Suppressor macrophage treated with lipopolysaccharide for 4 hours (primary cell): ENCODE data around the gene STRIP2.
"Not testable (repeated sequence)": the region's sequence is repeated elsewhere in the genome, so short reads cannot be mapped to it uniquely, and the experiment has no call there.

Experiments
- DNase-seq: peaks from one replicate; pipeline ENCODE4 v3.0.0-alpha.2; 2020

STRIP2 gene, protein sequence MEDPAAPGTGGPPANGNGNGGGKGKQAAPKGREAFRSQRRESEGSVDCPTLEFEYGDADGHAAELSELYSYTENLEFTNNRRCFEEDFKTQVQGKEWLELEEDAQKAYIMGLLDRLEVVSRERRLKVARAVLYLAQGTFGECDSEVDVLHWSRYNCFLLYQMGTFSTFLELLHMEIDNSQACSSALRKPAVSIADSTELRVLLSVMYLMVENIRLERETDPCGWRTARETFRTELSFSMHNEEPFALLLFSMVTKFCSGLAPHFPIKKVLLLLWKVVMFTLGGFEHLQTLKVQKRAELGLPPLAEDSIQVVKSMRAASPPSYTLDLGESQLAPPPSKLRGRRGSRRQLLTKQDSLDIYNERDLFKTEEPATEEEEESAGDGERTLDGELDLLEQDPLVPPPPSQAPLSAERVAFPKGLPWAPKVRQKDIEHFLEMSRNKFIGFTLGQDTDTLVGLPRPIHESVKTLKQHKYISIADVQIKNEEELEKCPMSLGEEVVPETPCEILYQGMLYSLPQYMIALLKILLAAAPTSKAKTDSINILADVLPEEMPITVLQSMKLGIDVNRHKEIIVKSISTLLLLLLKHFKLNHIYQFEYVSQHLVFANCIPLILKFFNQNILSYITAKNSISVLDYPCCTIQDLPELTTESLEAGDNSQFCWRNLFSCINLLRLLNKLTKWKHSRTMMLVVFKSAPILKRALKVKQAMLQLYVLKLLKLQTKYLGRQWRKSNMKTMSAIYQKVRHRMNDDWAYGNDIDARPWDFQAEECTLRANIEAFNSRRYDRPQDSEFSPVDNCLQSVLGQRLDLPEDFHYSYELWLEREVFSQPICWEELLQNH

DNA sequence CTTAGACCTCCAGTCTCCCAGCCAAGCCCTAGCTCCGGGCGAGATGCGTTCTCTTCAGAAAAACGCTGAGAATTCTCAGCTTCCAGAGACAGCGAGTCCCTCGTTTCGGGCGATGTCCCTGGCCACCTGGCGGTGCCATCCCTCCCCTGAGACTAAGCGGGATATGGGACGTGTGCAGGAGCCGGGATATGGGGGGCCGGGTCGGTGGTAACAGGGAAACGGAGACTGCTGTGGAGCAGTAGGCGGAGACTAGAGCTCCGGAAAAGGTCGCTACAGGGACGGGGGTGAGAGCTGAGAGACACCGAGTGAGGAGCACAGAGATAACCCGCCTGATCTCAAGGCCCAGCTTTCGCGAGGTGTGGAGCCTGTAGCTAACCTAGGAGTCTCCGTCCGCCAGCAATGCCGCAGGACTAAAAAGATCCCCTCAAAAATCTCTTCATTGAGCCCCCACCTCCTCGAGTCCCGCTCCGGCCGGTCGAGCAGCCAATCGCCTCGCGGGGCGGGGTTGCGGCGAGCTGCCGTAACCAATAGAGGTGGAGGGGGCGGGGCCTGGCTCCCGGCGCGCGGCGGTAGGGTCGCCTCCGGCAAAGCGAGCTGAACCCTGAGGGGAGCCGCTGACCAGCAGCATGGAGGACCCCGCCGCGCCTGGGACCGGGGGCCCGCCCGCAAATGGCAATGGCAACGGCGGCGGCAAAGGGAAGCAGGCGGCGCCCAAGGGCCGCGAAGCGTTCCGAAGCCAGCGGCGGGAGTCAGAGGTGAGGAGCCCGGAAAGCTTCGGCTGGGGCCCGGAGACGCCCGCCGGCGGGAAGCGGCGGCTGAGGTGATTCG lies at the start of gene STRIP2:
Gene STRIP2 (plus strand): TSS at position 586 of the 828 bp plus-strand sequence. CDS start 41 bp downstream, at position 627.
- peak; percentile 90 for DNase-seq

DNA sequence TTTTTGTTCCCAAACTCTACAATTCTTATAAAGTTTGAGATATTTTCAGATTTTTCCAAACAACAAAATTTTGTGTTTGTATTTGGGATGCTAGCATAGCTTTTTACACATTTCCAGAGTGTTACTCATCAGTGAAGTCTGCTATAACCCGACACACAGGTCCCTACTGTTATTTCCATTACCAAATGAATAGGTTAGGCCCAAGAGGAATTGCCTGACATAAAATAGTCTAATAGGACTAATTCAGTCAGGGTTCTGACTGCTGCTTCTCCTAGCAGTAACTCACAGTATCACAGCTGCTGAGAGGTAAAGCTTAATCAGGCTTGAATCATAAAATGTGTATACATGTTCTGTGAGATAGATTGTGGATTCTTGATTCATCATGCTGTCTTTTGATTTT lies 49.1 kb upstream of the STRIP2 start:
- DNase-seq: no peak

DNA sequence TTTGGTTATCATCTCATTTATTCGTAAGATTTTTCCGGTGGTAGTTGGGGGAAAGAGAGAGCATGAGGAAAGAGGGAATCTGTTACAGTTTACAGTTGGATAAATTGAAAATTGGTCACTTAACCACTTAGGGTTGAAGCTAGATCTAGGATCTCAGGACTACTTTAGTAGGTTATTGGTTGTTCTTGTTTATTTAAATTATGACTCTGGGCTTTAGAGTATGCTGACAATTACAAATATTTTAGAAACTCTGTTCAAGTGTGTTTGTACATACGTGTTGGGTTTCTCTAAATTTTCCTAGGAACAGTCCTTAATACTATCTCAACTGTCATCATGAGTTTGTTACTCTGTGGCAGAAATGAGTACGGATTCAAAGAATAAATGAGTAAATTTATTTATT lies 48.6 kb upstream of the STRIP2 start:
- DNase-seq: no peak

DNA sequence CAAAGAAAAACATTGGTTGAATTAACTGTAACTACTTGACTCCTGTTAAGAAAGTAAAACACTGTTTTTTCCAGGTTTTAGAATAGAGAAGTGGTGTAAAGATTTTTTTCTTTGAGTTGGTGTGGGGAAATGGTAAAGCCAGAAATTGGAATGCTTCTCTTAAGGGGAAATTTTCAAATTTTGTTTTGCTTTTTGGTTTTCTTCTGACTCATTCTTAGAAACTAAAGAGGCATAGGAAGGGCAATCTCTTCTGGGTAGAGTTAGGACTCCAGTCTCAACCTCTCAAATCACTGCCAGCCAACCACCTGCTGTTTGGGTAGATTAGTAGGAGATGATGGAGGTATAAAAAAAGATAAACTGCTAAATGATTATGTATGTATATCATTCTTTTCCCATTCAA lies 47.7 kb upstream of the STRIP2 start:
- DNase-seq: peak; percentile 45

DNA sequence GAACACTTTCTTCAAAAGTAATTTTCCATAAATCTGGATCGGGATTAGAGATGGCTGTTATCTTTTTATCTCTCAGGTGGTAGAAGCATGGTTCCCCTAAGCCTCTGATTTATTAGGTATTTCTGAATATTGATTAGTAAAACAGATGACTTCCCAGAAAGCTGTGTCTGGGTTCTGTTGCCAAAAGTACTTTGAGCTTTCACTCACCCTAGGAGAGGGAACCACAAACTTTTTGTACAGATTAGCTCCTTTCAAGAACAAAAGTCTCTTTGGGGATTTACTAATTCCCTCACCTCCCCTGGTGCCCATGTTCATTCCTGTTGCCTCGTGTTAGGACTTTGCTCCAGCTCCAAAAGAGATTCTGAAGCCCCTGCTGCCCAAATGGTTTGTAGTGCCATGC lies 46.7 kb upstream of the STRIP2 start:
- DNase-seq: no peak

DNA sequence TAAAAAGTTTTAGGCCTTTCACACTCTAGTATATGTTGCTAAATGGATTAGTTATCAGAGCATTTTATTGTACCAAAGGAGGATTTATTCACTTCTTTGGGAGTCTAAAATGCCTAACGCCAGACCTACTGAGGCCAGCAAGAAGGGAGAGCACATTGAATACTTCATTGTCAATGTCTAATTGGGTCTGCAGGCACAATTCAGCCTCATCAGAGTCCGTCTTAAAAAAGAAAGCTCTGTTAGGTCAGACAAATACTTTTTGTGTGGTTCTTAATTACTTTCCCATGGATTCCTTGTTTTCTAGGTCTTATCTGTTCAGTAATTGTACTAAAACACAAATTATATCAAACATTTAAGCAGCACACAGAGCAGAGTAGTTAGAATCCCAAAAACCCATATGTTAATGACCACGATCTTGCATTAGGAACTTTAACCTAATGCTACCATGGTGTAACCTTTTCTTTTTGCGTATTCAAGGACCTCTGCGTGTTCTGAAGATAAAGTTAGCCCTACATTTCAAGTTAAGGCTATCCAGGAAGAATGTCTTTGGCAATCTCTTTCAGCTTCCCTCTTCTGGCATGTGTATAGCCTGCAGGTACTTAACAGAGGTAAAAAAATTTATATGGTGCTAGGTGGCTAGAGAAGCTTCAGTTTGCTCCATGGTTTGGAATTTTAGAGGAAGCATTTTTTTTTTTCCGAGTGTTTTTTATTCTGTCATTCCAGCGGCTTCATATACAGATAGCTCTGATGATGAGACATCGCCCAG lies 45.7 kb upstream of the STRIP2 start:
- no peak for DNase-seq

DNA sequence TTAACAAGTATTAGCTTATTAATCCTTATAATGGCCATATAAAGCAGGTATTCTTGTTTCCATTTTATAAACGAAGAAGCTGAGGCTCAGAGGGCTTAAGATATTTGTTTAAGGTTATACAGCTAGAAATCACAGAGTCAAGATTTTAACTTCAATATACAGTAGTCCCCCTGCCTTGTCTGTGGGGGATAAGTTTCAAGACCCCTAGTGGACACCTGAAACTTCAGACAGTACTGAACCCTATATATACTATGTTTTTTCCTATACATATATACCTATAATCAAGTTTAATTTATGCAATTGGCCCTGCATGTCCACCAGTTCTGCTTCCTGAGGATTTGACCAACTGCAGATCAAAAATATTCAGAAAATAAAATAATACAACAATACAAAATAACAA lies 44.4 kb upstream of the STRIP2 start:
- no peak for DNase-seq

DNA sequence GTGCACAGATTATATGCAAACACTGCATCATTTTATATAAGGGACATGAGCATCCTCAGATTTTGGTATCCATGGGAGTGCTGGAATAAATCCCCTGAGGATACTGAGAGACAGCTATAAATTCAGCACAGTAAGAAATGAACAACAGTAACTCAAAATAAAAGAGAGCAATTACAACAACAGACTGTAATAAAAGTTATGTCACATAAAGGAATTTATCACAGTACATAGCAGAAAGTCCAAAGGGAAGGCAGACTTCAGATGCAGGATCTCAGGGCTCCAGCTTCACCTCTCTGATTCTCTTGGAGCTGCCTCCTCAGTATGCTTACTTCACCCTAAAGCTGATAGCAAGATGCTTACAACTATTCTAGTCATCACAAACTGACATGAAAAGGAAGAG lies 43.9 kb upstream of the STRIP2 start:
- DNase-seq: no peak

DNA sequence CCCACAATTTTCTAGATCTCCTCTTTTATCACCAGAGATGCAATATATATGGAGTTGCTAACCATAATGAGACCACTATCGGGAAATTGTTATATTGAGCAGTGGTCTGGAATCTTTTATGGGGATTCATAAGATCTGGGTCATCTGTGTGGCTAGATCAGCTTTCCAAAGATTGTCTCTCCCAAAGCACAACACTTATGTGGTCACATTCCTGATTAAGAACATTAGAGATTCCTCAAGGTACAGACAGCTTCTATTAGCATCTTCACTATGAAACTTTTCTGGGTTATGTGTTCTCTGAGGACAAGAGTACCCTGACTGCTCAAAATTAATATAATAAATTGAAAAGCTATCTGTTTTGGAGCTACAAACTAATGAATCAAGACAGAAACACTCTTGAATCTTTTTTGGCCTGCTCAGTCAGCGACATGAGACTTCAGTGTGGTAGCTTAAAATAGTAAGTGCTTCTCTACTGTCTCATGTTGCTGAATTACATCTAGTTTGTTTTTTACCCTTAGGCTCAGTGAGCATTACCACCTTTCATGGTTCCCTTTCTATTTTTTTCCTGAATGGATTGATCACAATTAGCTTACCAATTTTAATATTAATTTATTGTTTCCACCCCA lies 42.6 kb upstream of the STRIP2 start:
- DNase-seq: no peak

DNA sequence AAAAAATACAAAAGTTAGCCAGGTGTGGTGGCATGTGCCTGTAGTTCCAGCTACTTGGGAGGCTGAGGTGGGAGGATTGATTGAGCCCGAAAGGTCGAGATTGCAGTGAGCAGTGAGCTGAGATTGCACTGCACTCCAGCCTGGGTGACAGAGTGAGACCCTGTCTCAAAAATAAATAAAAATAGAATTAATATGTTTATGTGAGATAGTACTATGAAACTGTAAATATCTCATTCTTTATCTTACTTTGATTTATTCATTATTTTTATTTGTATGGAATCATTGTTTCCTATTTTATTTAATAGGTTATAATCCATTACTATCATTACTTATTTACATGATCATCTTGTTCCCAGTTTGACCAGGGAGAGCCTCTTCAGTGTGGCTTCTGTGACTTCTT lies 41.0 kb upstream of the STRIP2 start:
- no peak for DNase-seq

DNA sequence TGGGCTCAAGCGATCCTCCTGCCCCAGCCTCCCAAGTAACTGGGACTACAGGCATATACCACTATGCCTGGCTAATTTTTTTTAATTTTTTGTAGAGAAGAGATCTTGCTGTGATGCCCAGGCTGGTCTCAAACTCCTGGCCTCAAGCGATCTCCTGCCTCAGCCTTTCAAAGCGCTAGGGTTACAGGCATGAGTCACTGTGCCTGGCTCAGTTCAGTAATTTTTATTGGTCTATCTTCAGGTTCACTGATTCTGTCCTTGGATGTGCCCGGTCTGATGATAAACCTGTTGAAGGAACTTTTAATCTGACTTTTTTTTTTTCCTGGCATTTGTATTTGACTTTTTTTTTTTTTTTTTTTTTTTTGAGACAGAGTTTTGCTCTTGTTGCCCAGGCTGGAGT lies 40.1 kb upstream of the STRIP2 start:
- DNase-seq: no peak

DNA sequence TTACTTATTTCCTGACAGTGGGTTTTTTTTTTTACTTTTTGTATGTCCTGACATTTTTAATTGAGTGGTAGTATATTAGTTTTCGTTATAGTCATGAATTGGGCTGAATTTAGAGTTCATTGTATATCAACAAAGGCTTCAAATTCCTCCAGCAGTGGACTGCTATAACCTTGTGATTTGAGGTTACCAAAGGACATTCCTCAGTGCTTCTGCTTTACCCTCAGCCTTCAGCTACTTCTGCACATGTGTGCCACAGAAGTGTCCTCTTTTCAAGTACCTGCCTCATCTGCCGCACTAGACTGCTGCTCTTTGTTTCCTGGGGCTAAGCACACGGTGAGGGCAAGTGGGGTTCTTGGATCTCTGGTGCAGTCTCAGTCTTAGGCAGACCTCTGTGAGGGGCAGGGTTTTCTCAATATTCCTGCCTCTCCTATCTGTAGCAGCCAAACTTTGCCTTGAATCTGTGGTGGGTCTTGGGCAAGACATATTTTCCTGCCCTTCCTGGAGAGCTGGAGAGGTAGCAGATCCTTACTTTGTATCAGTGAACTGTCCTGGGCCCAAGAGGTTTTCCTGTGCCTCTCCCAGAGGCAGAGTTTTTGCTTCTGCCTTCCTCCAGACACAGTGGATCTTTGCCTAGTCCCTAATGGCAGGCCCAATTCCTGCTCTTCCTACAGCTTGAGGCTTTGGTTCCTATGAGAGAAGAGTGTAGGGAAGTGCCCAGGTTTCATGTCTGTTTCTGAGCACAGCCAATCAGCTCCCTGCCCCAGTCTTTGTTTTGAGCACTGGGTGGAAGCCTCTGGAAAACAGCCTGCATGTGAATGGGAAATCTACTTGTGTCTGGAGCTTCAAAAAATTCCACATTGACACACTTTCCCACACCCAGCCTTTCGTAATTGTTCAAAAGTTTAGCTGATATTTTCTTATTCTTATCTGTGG lies 39.0 kb upstream of the STRIP2 start:
- DNase-seq: no peak

DNA sequence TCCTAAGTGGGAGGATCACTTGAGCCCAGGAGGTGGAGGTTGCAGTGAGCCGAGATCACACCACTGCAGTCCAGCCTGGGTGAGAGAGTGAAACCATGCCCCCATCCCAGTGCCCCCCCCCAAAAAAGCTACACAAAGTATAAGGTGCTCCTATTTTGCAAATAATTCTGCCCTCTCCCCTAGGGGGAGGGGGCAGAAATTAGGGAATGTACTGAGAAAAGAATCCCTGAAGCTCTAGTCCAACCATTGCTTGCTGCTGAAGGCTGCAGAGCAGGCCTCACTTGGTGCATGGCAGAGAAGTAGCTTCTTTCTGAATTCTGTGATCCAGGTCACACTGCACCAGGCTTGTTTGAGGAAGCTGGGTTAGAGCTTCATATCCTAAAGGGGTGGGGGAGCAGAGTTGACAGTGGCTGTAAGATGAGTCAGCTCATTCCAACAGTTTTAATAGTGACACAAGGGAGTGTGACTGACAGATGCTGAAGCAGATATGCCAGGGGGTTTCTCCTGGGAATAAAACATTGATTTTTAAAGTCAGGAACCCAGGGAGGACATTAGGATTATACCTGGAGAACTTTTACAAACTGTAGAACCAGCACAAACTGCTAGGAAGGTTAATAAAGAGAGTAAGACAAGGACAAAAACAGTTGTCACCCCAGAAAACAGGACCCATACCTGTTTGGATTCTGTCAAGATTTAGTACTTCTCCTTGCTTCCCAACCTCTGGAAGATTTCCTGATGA lies 32.8 kb upstream of the STRIP2 start:
- DNase-seq: peak; percentile 65

DNA sequence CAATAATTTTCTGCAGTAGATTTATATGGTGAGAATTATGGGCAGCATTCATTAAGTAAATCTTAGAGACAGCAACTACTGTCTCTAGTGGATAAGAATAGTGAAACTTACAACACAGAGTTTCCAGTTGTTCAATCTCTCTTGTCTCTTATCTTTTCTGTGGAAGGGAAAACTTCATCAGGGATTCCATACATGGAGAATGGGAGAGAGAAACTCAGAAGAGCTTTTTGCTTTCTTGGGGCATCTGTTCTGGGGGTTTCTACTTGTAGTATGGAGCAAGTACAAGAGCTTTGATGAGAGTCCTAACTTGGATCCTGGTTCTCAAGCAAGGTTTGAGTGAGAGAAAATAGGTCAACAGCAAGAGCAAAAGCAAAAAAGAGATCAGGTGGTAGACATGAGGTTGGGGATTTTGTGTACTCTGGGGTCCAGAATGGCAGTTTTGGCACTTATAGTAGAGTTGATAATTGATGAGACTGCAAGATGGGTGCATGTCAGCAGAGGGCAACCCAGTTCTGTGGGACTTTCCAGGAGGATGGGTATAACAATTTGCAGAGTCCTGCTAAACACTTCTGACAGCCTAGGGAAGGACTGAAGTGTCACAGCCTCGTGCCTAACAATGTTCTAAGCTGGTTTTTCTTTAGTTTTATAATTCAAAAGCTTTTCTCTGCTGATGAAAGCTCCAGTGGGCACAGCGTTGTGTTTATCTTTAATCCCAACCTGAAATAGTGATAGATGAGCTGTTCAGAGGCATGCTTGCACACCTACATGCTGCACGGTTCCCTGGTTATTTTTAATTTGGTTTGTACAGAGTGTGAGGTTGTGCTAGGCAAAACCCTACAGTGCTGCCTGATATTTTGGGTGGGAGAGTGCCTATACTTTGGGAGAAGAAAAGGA lies 32.0 kb upstream of the STRIP2 start:
- DNase-seq: peak; percentile 19

DNA sequence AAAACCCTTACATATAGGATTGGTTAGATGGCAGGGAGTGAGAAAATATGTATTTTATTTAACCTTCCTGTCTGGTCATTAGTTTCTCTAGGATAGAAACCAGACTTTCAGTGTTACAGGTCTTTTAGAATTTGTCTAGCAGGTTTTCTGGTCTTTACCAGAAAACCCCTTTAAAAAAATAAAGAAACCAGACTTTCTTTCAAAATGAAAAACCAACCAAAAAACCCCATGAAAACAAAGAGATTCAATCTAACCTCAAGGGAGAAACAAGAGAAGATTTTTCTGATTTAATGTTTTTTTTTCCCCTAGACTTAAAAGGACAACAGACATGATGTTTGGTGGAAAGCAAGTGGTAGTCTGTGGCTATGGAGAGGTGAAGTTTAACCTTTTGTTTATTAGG lies 28.7 kb upstream of the STRIP2 start:
- DNase-seq: no peak

DNA sequence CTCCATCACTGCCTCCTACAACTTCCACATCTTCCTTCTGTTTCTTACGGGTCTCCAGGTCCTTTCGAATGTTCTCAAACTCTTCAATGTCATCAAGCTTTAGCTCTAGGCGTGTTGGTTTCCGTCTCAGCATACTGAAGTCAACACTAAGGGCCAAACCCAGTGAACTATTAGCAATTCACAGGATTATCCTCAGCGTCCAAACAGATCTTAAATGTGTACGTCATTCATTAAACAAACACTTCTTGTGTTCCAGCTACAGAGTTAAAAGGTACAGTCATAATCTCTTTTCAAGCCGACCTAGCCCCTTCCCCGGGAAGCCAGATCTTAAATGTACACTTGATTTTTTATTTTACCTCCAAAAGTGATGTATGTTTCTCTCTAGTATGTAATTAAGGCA lies 24.0 kb upstream of the STRIP2 start:
- DNase-seq: not testable (repeated sequence)

DNA sequence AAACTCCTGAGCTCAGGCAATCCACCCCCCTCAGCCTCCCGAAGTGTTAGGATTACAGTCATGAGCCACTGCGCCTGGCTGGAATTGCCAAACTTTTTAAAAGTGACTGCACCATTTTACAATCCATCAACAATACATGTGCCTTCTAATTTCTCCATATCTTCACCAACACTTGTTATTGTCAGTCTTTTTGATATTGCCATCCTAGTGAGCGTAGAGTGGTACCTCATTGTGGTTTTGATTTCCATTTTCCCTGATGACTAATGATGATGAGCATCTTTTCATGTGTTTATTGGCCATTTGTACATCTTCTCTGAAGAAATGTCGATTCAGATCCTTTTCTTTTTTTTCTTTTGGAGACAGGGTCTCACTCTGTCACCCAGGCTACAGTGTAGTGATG lies 21.7 kb upstream of the STRIP2 start:
- DNase-seq: no peak

DNA sequence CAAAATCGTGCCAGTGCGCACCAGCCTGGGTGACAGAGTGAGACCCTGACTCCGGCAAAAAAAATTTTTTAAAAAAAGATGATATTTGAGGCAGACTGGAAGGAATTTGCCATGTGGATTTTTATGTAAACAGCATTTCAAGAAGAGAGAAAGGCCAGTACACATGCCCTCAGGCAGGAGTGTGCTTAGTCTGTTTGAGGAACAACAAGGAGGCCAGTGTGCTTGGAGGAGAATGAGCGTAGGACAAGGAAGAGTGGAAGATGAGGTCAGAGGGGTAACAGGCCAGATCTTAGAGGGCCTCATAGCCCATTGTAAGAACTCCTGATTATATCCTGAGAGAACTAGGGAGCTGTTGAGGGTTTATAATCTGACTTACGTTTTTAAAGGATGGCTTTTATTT lies 17.2 kb upstream of the STRIP2 start:
- DNase-seq: no peak

DNA sequence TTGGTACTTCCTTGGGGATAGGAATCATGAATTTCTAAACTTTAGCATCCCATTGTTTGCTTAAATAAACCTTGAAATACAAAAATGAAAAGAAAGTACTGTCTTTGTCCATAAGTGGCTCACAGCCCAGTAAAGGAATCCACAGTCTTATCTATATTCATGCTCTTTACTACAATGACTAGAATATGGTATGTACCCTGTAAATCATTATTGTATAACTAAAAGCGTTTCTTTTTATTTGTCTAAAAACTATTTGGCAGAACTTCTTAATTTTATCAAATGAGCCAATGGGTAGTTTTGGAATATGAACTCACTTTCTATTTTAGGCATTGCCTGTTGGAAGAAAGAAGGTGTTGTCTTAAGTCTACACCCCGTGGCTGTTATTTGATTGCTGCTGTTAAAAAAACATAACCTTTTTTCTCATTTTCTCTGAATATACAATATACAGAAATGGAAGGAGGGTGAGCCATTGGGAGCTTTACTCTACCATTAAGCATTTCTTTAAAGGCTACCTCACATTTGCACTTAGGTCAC lies 12.4 kb upstream of the STRIP2 start:
- no peak for DNase-seq
